AG20443 (cell line): Measurements from ENCODE around the gene SYNGR3.
"Not testable (repeated sequence)": the region's sequence is repeated elsewhere in the genome, so short reads cannot be mapped to it uniquely, and the experiment has no call there.

ENCODE experiments used
- DNase-seq: peaks from one replicate; pipeline ENCODE4 v3.0.0; 2012; ENCODE audit warnings: low spot score, mixed read lengths

SYNGR3 gene

GRCh38 chr16:2009164-2009711 is 19.5 kb downstream of the SYNGR3 start:
- DNase-seq: no peak

DNA sequence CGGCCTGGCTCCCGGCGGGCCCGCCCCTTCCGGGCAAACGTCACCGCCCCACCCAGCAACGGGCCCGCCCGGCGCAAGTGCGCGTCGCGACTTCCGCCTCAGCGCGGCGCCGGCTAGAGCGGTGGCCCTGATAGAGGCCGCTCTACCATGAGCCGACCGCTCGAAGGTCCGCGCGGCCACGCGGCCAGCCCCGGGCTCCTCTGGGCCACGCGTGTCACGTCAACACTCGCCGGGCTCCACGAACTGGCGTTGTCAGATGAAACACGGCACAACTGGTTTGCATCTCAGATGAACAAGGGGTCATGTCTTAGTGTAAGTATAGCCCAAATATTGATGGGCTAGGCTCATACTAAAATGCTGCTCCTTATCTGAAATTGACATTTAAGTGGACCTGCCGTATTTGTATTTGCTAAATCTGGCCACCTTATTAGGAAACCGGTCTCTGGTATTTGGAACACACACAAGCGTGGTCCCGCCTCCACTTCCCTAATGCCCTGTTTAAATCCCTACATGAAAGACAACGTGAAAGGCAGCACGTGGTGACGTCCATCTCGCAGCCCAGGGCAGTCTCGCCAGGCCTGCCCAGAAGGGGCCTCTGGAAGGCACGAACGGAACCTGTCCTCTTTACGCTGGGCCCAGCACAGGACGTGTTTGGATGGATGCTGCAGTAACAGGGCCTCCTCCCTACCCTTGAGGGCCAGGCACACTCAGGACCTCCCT is 20.2 kb downstream of the SYNGR3 start, which contains the start of gene ZNF598:
Gene ZNF598, minus strand, starts transcription at position 31 of the 720 bp plus-strand sequence.
- DNase-seq: peak; percentile 96

DNA sequence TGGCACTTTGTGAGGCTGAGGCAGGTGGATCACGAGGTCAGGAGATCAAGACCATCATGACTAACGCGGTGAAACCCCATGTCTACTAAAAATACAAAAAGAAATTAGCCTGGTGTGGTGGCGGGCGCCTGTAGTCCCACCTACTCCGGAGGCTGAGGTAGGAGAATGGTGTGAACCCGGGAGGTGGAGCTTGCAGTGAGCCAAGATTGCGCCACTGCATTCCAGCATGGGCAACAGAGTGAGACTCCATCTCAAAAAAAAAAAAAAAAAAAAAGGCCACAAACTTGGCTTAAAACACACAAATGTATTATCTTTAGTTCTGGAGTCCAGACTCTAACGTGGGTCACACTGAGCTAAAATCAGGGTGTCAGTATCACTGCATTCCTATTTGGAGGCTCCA is 22.0 kb downstream of the SYNGR3 start:
- DNase-seq: not testable (repeated sequence)

- DNase-seq: no peak
Observed at GRCh38 chr16:2013527-2013926, 23.8 kb downstream of the SYNGR3 start.

GRCh38 chr16:2015117-2015946 is 25.6 kb downstream of the SYNGR3 start:
- no peak for DNase-seq

DNA sequence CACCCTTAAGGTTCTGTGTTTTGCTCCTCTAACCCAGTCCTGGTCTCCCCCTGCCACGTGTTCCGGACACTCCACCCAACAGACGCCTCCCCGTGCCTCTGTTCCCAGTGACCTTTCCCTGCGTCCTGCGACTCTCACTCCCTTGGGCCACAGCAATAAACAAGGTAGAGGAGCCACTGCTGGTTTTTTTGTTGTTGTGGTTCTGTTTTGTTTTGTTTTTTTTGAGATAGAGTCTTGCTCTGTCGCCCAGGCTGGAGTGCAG is 26.1 kb downstream of the SYNGR3 start:
- no peak for DNase-seq

- DNase-seq: no peak
Observed at GRCh38 chr16:2016407-2016922, 26.7 kb downstream of the SYNGR3 start.

DNA sequence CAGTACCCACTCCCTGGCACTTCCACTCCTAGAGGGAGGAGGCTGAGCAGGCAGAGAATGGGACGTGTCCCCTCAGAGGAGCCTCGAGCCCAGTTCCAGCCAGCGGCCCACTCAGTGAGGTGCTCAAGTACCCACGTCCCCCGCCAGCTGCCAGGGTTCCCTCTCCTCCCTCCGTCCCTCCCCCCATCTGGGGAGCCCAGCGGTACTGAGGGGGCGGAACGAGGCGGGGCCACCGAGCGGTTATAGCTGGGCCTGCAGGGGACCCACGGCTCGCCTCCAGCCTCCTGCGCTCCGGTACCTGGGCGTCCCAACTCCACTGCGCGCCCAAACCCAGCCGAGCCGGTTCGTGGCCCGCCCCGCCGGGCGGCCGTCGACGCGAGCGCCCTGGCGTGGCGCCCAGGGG is 29.7 kb downstream of the SYNGR3 start, which contains the start of gene NPW:
Gene NPW, plus strand, starts transcription at position 268 of the 403 bp plus-strand sequence.
- no peak for DNase-seq

DNA sequence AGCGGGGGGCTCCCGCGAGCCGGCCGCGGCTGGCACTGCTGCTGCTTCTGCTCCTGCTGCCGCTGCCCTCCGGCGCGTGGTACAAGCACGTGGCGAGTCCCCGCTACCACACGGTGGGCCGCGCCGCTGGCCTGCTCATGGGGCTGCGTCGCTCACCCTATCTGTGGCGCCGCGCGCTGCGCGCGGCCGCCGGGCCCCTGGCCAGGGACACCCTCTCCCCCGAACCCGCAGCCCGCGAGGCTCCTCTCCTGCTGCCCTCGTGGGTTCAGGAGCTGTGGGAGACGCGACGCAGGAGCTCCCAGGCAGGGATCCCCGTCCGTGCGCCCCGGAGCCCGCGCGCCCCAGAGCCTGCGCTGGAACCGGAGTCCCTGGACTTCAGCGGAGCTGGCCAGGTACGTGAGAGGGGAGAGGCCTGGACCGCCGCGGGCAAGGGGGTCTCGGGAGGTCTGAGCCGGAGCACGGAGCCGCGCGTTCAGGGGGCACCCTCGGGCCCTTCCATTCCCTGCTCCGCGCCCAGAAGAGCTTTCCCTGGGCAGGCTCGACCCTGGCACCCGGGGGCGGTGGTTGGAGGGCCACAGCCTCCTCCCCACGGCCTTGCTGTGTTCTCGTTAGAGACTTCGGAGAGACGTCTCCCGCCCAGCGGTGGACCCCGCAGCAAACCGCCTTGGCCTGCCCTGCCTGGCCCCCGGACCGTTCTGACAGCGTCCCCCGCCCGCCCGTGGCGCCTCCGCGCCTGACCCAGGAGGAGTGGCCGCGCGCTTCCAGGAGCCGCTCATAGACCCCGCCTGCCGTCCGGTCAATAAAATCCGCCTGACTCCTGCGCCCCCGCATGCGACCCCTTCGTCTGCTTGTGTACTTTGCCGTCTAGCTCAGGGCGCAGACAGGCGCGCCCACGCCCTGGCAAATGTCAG is 30.4 kb downstream of the SYNGR3 start:
- no peak for DNase-seq

- peak; percentile 40 for DNase-seq
Observed at GRCh38 chr16:2022723-2023091, 32.9 kb downstream of the SYNGR3 start.

GRCh38 chr16:2023092-2024031 is 33.6 kb downstream of the SYNGR3 start:
- DNase-seq: peak; percentile 95

DNA sequence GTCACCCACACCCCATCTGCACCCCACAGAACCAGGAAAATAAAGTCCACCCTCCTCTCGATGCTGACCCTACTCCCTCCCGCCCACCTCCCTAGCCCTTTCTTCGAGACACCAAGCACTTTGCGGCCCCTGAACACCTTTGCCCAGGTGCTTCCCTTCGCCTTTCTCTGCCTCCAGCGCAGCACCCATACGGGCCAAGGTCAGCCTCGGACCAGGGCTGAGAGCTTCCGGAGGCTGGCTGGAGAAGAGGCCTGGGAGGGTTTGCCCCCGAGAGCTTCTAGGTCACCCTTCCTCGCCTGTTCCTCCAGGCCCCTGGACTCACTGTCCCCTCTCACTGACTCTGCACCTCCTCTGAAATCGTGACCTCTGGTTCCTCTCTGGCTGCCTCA is 34.3 kb downstream of the SYNGR3 start:
- DNase-seq: no peak

DNA sequence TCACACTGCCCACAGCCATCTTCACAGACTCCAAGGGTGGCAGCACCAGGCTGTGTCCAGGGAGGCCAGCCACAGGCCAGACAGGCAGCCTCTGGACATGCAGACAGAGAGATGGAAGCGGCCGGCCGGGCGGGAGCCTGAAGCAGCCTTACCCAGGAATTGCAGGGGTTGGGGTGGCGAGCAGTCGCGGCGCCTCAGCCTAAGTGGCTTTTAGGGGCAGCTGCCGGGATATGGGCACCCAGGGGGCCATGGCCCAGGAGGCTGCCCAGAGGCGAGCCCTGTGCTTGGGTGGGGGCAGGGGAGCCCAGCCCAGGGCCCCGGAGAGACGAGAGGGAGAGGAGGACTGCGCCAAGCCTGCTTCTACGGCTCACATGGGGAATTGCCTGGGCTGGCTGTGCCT is 35.5 kb downstream of the SYNGR3 start:
- DNase-seq: no peak

GRCh38 chr16:2025878-2026460 is 36.2 kb downstream of the SYNGR3 start:
- DNase-seq: no peak

DNA sequence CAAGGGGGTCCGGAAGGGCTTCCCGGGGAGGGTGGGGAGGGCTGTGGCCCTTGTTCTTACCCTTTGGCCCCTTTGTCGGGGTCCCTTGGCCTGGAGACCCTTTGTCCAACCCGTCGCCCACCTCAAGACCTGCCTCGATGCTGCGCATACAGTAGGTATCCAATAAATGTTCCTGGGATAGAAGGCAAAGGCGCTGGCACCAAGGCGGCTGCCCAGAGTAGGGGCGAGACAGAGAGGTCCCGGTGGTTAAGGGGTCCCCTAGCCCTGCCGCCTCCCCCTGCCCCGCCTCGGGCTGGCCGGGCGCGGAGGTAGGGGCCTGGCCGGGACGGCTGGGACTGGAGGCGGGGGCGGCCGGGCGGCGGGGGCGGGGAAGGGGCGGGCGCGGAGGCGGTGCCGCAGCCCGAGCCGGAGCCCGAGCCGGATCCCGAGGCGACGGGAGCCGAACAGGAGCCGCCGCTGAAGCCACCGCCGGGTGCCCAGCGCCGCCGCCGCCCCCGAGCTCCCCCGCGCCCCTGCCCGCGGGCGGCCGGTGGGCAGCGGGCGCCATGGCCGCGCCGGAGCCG is 36.8 kb downstream of the SYNGR3 start, which contains the start of gene NHERF2:
Gene NHERF2, plus strand, starts transcription at position 442 of the 563 bp plus-strand sequence. Its CDS starts 104 bp downstream, at position 546.
- DNase-seq: peak; percentile 81

DNA sequence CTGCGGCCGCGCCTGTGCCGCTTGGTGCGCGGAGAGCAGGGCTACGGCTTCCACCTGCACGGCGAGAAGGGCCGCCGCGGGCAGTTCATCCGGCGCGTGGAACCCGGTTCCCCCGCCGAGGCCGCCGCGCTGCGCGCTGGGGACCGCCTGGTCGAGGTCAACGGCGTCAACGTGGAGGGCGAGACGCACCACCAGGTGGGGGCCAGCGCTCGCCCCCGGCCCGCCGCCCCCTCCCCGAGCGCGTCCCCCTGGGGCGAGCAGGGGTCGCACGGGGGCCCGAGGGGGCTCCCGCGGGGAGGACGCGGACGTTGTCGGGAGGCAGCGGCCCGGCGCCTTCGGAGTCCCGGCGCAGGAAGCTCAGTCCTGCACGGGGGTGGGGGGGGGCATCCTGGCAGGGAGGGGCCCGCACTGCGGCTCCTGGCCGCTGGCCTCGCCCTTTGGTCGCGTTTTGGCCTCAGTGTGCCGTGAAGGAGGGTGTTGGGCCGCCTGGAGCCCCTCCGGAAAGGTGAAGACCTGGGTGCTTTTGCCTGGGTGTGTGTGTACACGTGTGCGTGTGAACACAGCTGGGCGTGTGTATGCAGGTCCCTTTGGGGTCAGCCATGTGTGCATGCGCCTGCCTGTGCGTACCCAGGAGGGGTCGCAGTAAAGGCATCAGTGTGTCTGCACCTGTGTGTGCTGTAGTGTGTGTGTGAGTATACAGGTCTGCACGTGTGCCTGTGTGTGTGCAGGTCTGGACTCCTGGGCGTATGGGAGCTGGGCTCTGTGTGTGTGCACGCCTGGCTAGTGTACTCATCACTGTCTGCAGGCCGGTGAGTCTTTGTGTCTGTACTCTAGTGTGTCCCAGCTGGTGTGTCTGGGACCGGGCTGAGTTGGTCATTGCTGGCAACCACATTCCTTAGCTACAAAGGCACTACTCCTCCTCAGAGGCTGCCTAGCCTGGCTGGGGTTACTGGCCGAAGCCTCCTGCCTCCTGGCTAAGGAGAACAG is 37.5 kb downstream of the SYNGR3 start:
- peak; percentile 57 for DNase-seq

DNA sequence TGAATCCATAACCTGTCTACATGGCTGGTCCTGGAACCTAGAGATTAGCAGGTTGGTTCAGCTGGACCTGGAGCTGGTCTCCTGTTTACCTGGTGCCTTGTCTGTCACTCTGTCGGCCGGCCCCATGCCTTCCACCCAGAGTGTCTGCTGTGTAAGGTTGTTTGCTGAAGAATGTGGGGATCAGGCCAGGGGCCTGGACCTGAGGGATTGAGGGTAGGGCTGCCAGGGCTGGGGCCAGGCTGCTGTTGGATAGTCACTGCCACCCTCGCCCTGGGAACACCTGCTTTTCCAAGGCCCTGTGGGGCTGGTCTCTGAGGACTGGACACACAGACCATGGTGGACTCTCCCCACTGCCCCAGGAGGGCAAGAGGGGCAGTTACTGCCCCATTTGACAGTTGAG is 38.4 kb downstream of the SYNGR3 start:
- DNase-seq: no peak

GRCh38 chr16:2028620-2029220 is 39.0 kb downstream of the SYNGR3 start:
- DNase-seq: no peak
